GM18907 (cell line): Measurements from ENCODE around the gene COL28A1.
"Not testable (repeated sequence)": the region's sequence is repeated elsewhere in the genome, so short reads cannot be mapped to it uniquely, and the experiment has no call there.

ENCODE experiments used
- ATAC-seq: cut with Tn5 transposase; IDR thresholded peaks from one replicate; pipeline ENCODE4 v1.9.1; 2021; ENCODE audit warnings: mild to moderate bottlenecking, moderate library complexity; ENCODE audit not compliant: unreplicated experiment

The COL28A1 gene

GRCh38 chr7:7562736-7563135 lies 27.1 kb upstream of the COL28A1 start:
- no peak for ATAC-seq

GRCh38 chr7:7561591-7561990 lies 25.9 kb upstream of the COL28A1 start:
- not testable (repeated sequence) for ATAC-seq

GRCh38 chr7:7557252-7557651 lies 21.6 kb upstream of the COL28A1 start:
- ATAC-seq, result no peak

GRCh38 chr7:7556852-7557251 lies 21.2 kb upstream of the COL28A1 start:
- ATAC-seq, result no peak

- ATAC-seq, result no peak
Measured at GRCh38 chr7:7554649-7555575, 19.2 kb upstream of the COL28A1 start.

- no peak for ATAC-seq
Measured at GRCh38 chr7:7554021-7554432, 18.4 kb upstream of the COL28A1 start.

GRCh38 chr7:7553386-7553785 lies 17.7 kb upstream of the COL28A1 start:
- ATAC-seq, result no peak

GRCh38 chr7:7552199-7552598 lies 16.5 kb upstream of the COL28A1 start:
- ATAC-seq, result no peak

GRCh38 chr7:7550663-7551062 lies 15.0 kb upstream of the COL28A1 start:
- ATAC-seq, result no peak

- no peak for ATAC-seq
Measured at GRCh38 chr7:7548407-7548806, 12.7 kb upstream of the COL28A1 start.

GRCh38 chr7:7542251-7542835 lies 6.7 kb upstream of the COL28A1 start:
- ATAC-seq, result no peak

GRCh38 chr7:7539711-7540110 lies 4.0 kb upstream of the COL28A1 start:
- no peak for ATAC-seq

GRCh38 chr7:7539152-7539551 lies 3.5 kb upstream of the COL28A1 start:
- no peak for ATAC-seq

- no peak for ATAC-seq
Measured at GRCh38 chr7:7537711-7538110, 2.0 kb upstream of the COL28A1 start.

- ATAC-seq, result no peak
Measured at GRCh38 chr7:7536396-7537019, 835 bp upstream of the COL28A1 start.

GRCh38 chr7:7533831-7534430 lies 1.7 kb downstream of the COL28A1 start:
- ATAC-seq, result no peak

- no peak for ATAC-seq
Measured at GRCh38 chr7:7529328-7529727, 6.3 kb downstream of the COL28A1 start.

- no peak for ATAC-seq
Measured at GRCh38 chr7:7527047-7527446, 8.6 kb downstream of the COL28A1 start.

GRCh38 chr7:7526006-7526405 lies 9.7 kb downstream of the COL28A1 start:
- no peak for ATAC-seq

- no peak for ATAC-seq
Measured at GRCh38 chr7:7524121-7524520, 11.6 kb downstream of the COL28A1 start.

GRCh38 chr7:7522421-7522820 lies 13.3 kb downstream of the COL28A1 start:
- no peak for ATAC-seq
